ENCODE measurements around the gene APOBEC2. TPM values are rescaled to one million over a fixed set of nuclear protein-coding genes. Genes with fewer than 3 reads are reported as not detected.

The APOBEC2 gene
- total RNA-seq, 1 experiment from 2014 or later, result 4.8 TPM

DNA sequence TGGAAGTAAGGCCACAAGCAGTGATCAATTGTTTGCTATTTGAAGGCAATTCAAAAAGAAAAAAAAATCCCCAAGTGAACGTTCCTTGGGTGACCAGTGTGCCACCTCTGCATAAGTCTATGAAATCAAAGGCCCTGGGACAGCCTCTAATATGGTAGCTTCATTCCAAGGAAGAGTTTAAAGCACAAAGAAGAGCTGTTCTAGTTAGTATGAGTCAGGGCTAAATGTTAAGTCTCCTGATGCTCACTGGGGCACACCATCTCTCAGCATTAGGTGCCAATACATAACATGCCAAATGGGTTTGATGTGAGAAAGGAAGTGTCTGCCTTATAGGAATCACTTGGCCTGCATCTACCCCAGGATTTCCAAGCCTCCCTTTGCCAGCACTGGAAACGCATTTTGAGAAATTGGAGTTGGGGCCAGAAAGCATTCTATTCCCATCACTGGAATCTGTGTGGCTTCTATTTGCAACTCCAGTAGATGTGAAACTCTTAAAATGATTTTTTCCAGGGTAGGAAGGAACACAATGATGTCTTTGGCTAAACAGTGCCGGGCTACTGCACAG is 27.0 kb upstream of the APOBEC2 start:
- CTCF ChIA-PET, result interaction anchor here (0.6 kb wide), 1 partner anchor 47 kb away, joined by 3 read pairs; no protein-coding TSS in a partner anchor
- no peak overlapping the region for H3K4me3 Mint-ChIP-seq (ENCODE audit: unreplicated experiment)
- H3K27me3 Mint-ChIP-seq (ENCODE audit: insufficient read depth, unreplicated experiment), result no peaks in the 10 kb centered on the region
- TF ChIP-seq, protein P1, sequence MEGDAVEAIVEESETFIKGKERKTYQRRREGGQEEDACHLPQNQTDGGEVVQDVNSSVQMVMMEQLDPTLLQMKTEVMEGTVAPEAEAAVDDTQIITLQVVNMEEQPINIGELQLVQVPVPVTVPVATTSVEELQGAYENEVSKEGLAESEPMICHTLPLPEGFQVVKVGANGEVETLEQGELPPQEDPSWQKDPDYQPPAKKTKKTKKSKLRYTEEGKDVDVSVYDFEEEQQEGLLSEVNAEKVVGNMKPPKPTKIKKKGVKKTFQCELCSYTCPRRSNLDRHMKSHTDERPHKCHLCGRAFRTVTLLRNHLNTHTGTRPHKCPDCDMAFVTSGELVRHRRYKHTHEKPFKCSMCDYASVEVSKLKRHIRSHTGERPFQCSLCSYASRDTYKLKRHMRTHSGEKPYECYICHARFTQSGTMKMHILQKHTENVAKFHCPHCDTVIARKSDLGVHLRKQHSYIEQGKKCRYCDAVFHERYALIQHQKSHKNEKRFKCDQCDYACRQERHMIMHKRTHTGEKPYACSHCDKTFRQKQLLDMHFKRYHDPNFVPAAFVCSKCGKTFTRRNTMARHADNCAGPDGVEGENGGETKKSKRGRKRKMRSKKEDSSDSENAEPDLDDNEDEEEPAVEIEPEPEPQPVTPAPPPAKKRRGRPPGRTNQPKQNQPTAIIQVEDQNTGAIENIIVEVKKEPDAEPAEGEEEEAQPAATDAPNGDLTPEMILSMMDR (IDR thresholded peaks at IDR 0.05; ENCODE audit: insufficient read depth in 1 of 2, low read depth in 1 of 2, low read length in 1 of 2, severe bottlenecking in 1 of 2, unreplicated experiment in 1 of 2), result no peak
- H3K4me1 Mint-ChIP-seq (ENCODE audit: low read depth, unreplicated experiment), result peaks cover 6% of the 10 kb centered on the region
- no peaks in the 10 kb centered on the region for H3K9me3 ChIP-seq
- H3K9me3 Mint-ChIP-seq (ENCODE audit: unreplicated experiment), result no peaks in the 10 kb centered on the region
- DNase-seq, result no peak
- H3K27me3 ChIP-seq (replicated peaks; ENCODE audit: control insufficient read depth, insufficient read depth, low read length), result no peaks in the 10 kb centered on the region
- H3K36me3 Mint-ChIP-seq (ENCODE audit: insufficient read depth, unreplicated experiment), result no peaks in the 10 kb centered on the region
- no TSS peak for BruUV-seq (replicated peaks)
- H3K27ac Mint-ChIP-seq (ENCODE audit: unreplicated experiment), result no peak overlapping the region
- H3K4me1 ChIP-seq, result peaks cover 14% of the 10 kb centered on the region
- no peak overlapping the region for H3K4me3 ChIP-seq (ENCODE audit: low read depth, low read length)
- H3K36me3 ChIP-seq (ENCODE audit: control insufficient read depth, insufficient read depth, low read length), result no peaks in the 10 kb centered on the region
- POLR2A ChIA-PET, result no interaction called here
- intact Hi-C loops (cut with micrococcal nuclease; ENCODE audit: unreplicated experiment), result loop anchor here (5.0 kb wide), 1 partner anchor 41 kb away; no protein-coding TSS in a partner anchor

- Histone ChIP-seq H3K27me3 (replicated peaks; ENCODE audit: control insufficient read depth, insufficient read depth, low read length) (no peaks in the 10 kb centered on the region), H3K4me1 (peaks cover 6% of the 10 kb centered on the region), H3K36me3 (ENCODE audit: control insufficient read depth, insufficient read depth, low read length) (no peaks in the 10 kb centered on the region), H3K4me3 (ENCODE audit: low read depth, low read length) (no peak overlapping the region), H3K9me3 (no peaks in the 10 kb centered on the region)
- no peak for DNase-seq
- peaks cover 6% of the 10 kb centered on the region for H3K4me1 Mint-ChIP-seq (ENCODE audit: low read depth, unreplicated experiment)
- no TSS peak for BruUV-seq (replicated peaks)
- CTCF ChIA-PET, result no interaction called here
- TF ChIP-seq, protein P1 (IDR thresholded peaks at IDR 0.05; ENCODE audit: insufficient read depth in 1 of 2, low read depth in 1 of 2, low read length in 1 of 2, severe bottlenecking in 1 of 2, unreplicated experiment in 1 of 2), result no peak
- intact Hi-C loops (cut with micrococcal nuclease; ENCODE audit: unreplicated experiment), result loop anchor here (5.0 kb wide), 1 partner anchor 40 kb away; no protein-coding TSS in a partner anchor
- H3K4me3 Mint-ChIP-seq (ENCODE audit: unreplicated experiment), result peak overlapping the region; percentile 63
- POLR2A ChIA-PET, result no interaction called here
- no peaks in the 10 kb centered on the region for H3K36me3 Mint-ChIP-seq (ENCODE audit: insufficient read depth, unreplicated experiment)
- no peak overlapping the region for H3K27ac Mint-ChIP-seq (ENCODE audit: unreplicated experiment)
- no peaks in the 10 kb centered on the region for H3K9me3 Mint-ChIP-seq (ENCODE audit: unreplicated experiment)
- no peaks in the 10 kb centered on the region for H3K27me3 Mint-ChIP-seq (ENCODE audit: insufficient read depth, unreplicated experiment)
Observed at GRCh38 chr6:41027241-41027640, 25.8 kb upstream of the APOBEC2 start.

GRCh38 chr6:41027799-41028560 is 25.0 kb upstream of the APOBEC2 start:
- Mint-ChIP-seq H3K4me1 (ENCODE audit: low read depth, unreplicated experiment) (peaks cover 6% of the 10 kb centered on the region), H3K9me3 (ENCODE audit: unreplicated experiment) (no peaks in the 10 kb centered on the region), H3K4me3 (ENCODE audit: unreplicated experiment) (peak overlapping the region; percentile 63), H3K27me3 (ENCODE audit: insufficient read depth, unreplicated experiment) (no peaks in the 10 kb centered on the region), H3K27ac (ENCODE audit: unreplicated experiment) (no peak overlapping the region), H3K36me3 (ENCODE audit: insufficient read depth, unreplicated experiment) (no peaks in the 10 kb centered on the region)
- Histone ChIP-seq H3K36me3 (ENCODE audit: control insufficient read depth, insufficient read depth, low read length) (no peaks in the 10 kb centered on the region), H3K4me3 (ENCODE audit: low read depth, low read length) (no peak overlapping the region), H3K4me1 (0 out of 2 replicates have a peak, but pooled peaks cover 4% of the 10 kb centered on the region), H3K9me3 (no peaks in the 10 kb centered on the region), H3K27me3 (replicated peaks; ENCODE audit: control insufficient read depth, insufficient read depth, low read length) (no peaks in the 10 kb centered on the region)
- ChIA-PET POLR2A (no interaction called here), CTCF (interaction anchor here (0.7 to 1.1 kb wide), 2 partner anchors 12 to 20 kb away, joined by 3 read pairs; no protein-coding TSS in a partner anchor)
- TF ChIP-seq, protein P1 (IDR thresholded peaks at IDR 0.05; ENCODE audit: insufficient read depth in 1 of 2, low read depth in 1 of 2, low read length in 1 of 2, severe bottlenecking in 1 of 2, unreplicated experiment in 1 of 2), result peak; percentile 29 to 46
- intact Hi-C loops (cut with micrococcal nuclease; ENCODE audit: unreplicated experiment), result loop anchor here (5.0 kb wide), 1 partner anchor 39 kb away; no protein-coding TSS in a partner anchor
- peak in 1 of 2 experiments; percentile 44 for DNase-seq
- BruUV-seq (replicated peaks), result no TSS peak

Data from Caco-2 (cell line).